Mesenchymal stem cell (in vitro differentiated cells and primary cell): Measurements from ENCODE around the gene TLR3.

ENCODE experiments used
- DNase-seq: peaks from one replicate; pipeline ENCODE4 v3.0.0-alpha.2; 2013
- H2AFZ ChIP-seq: one replicate; pipeline ENCODE4 v1.6.1; 2013; ENCODE audit warnings: low read depth, mild to moderate bottlenecking, control low read depth, inconsistent platforms, low read length, moderate library complexity
- H2AK5ac ChIP-seq: 2 replicates; pipeline ENCODE4 v1.6.1; 2013; ENCODE audit warnings: low read length, moderate library complexity, mild to moderate bottlenecking, inconsistent platforms; ENCODE audit not compliant: severe bottlenecking
- H2BK120ac ChIP-seq: one replicate; pipeline ENCODE4 v1.6.1; 2013; ENCODE audit warnings: low read depth, mild to moderate bottlenecking, inconsistent platforms, low read length, moderate library complexity
- H2BK12ac ChIP-seq, 2 experiments: one replicate each; pipeline ENCODE4 v1.6.1; 2013; ENCODE audit warnings: inconsistent platforms in 2 of 2, low read length in 2 of 2, mild to moderate bottlenecking in 2 of 2, moderate library complexity in 2 of 2, control low read depth in 1 of 2
- H2BK15ac ChIP-seq: one replicate; pipeline ENCODE4 v1.6.1; 2013; ENCODE audit warnings: mild to moderate bottlenecking, low read depth, inconsistent platforms; ENCODE audit not compliant: poor library complexity, severe bottlenecking
- H2BK5ac ChIP-seq: 2 replicates; pipeline ENCODE4 v1.6.1; 2013; ENCODE audit warnings: low read depth, mild to moderate bottlenecking, low read length, control low read depth, inconsistent platforms; ENCODE audit not compliant: poor library complexity, severe bottlenecking
- H3K14ac ChIP-seq, 2 experiments: one replicate each; pipeline ENCODE4 v1.6.1; 2013; ENCODE audit warnings: inconsistent platforms in 2 of 2, low read length in 2 of 2, control low read depth in 1 of 2, mild to moderate bottlenecking in 1 of 2, moderate library complexity in 1 of 2
- H3K18ac ChIP-seq, 2 experiments: one replicate each; pipeline ENCODE4 v1.6.1; 2013; ENCODE audit warnings: inconsistent platforms in 2 of 2, low read length in 2 of 2, control low read depth in 1 of 2, low read depth in 1 of 2, mild to moderate bottlenecking in 1 of 2
- H3K23ac ChIP-seq, 2 experiments: one replicate each; pipeline ENCODE4 v1.6.1; 2013; ENCODE audit warnings: inconsistent platforms in 2 of 2, low read length in 2 of 2, mild to moderate bottlenecking in 2 of 2, moderate library complexity in 2 of 2, control low read depth in 1 of 2
- H3K27ac ChIP-seq: 2 replicates; pipeline ENCODE4 v1.5.1; 2013; ENCODE audit warnings: mild to moderate bottlenecking, moderate library complexity, low read length, control low read depth, inconsistent platforms; ENCODE audit not compliant: poor library complexity, severe bottlenecking
- H3K27me3 ChIP-seq, 2 experiments: 2 replicates each; pipeline versions ENCODE4 v1.6.1 to v1.7.0; 2013; ENCODE audit warnings: low read length in 2 of 2, mild to moderate bottlenecking in 2 of 2, moderate library complexity in 2 of 2, control low read depth in 1 of 2, inconsistent platforms in 1 of 2; ENCODE audit not compliant: control insufficient read depth in 1 of 2, insufficient read depth in 1 of 2
- H3K36me3 ChIP-seq, 2 experiments: 2 replicates each; pipeline versions ENCODE4 v1.6.1 to v1.7.0; 2013; ENCODE audit warnings: low read length in 2 of 2, control low read depth in 1 of 2, inconsistent platforms in 1 of 2, low read depth in 1 of 2, mild to moderate bottlenecking in 1 of 2; ENCODE audit not compliant: insufficient read depth in 2 of 2, control insufficient read depth in 1 of 2
- H3K4ac ChIP-seq, 2 experiments: one replicate each; pipeline ENCODE4 v1.6.1; 2013; ENCODE audit warnings: inconsistent platforms in 2 of 2, low read length in 2 of 2, mild to moderate bottlenecking in 2 of 2, moderate library complexity in 2 of 2, control low read depth in 1 of 2, low read depth in 1 of 2
- H3K4me1 ChIP-seq: 2 replicates; pipeline ENCODE4 v1.6.1; 2013; ENCODE audit warnings: low read depth, low read length, control low read depth; ENCODE audit not compliant: control insufficient read depth, insufficient read depth
- H3K4me2 ChIP-seq: 2 replicates; pipeline ENCODE4 v1.6.1; 2013; ENCODE audit warnings: low read length, mild to moderate bottlenecking, inconsistent platforms; ENCODE audit not compliant: poor library complexity, severe bottlenecking
- H3K4me3 ChIP-seq, 2 experiments: 2 replicates each; pipeline versions ENCODE4 v1.5.1 to v1.7.0; 2013; ENCODE audit warnings: low read length in 2 of 2, mild to moderate bottlenecking in 2 of 2, control low read depth in 1 of 2, low read depth in 1 of 2; ENCODE audit not compliant: insufficient read depth in 1 of 2
- H3K79me1 ChIP-seq: replicated peaks from 2 replicates; pipeline ENCODE4 v1.6.1; 2013; ENCODE audit warnings: mild to moderate bottlenecking, control low read depth, low read length, inconsistent platforms; ENCODE audit not compliant: poor library complexity, severe bottlenecking
- H3K9ac ChIP-seq: 2 replicates; pipeline ENCODE4 v1.7.0; 2013; ENCODE audit warnings: mild to moderate bottlenecking, low read length, moderate library complexity
- H3K9me3 ChIP-seq: 2 replicates; pipeline ENCODE4 v1.7.0; 2013; ENCODE audit warnings: mild to moderate bottlenecking, low read length; ENCODE audit not compliant: control insufficient read depth
- H4K8ac ChIP-seq: one replicate; pipeline ENCODE4 v1.6.1; 2013; ENCODE audit warnings: inconsistent platforms, mild to moderate bottlenecking, low read length, moderate library complexity
- H4K91ac ChIP-seq: one replicate; pipeline ENCODE4 v1.6.1; 2013; ENCODE audit warnings: mild to moderate bottlenecking, low read length, inconsistent platforms
- WGBS: methylation state at CpG from one replicate; pipeline ENCODE4 v1.1.7; 2013; ENCODE audit warnings: mixed read lengths; 5-methylcytosine and 5-hydroxymethylcytosine counted together

Gene TLR3

GRCh38 chr4:186082221-186082620 lies 13.3 kb downstream of the TLR3 start:
- Histone ChIP-seq H3K36me3 (peaks cover 0 to 13% of the 10 kb centered on the region in 2 experiments), H3K14ac (no peak overlapping the region), H3K4me3 (no peak overlapping the region), H2BK15ac (no peak overlapping the region), H3K27me3 (no peaks in the 10 kb centered on the region), H2AK5ac (no peak overlapping the region), H3K9ac (no peak overlapping the region), H2BK5ac (no peak overlapping the region), H2AFZ (no peak overlapping the region), H3K4me2 (no peak overlapping the region), H3K23ac (no peak overlapping the region), H3K27ac (no peak overlapping the region), H2BK120ac (no peak overlapping the region), H4K8ac (no peak overlapping the region), H3K9me3 (no peaks in the 10 kb centered on the region), H2BK12ac (no peak overlapping the region), H3K18ac (no peak overlapping the region), H3K79me1 (no peaks in the 10 kb centered on the region), H3K4ac (no peak overlapping the region), H4K91ac (no peak overlapping the region), H3K4me1 (peaks cover 4% of the 10 kb centered on the region)
- 78% methylated on average over 2 of the region's 4 CpGs for WGBS
- DNase-seq = no peak

GRCh38 chr4:186088523-186088922 lies 19.6 kb downstream of the TLR3 start:
- no peak overlapping the region for H4K8ac ChIP-seq
- no peak overlapping the region for H3K4ac ChIP-seq
- H3K36me3 ChIP-seq = peaks cover 0 to 2% of the 10 kb centered on the region in 2 experiments
- H3K14ac ChIP-seq = no peak overlapping the region
- H3K18ac ChIP-seq = no peak overlapping the region
- no peaks in the 10 kb centered on the region for H3K4me1 ChIP-seq
- H3K27ac ChIP-seq = no peak overlapping the region
- H3K23ac ChIP-seq = no peak overlapping the region
- H2BK120ac ChIP-seq = no peak overlapping the region
- H3K27me3 ChIP-seq = no peaks in the 10 kb centered on the region
- H2BK12ac ChIP-seq = no peak overlapping the region
- no peak overlapping the region for H4K91ac ChIP-seq
- no peaks in the 10 kb centered on the region for H3K79me1 ChIP-seq
- H3K9ac ChIP-seq = no peak overlapping the region
- no peak overlapping the region for H2BK15ac ChIP-seq
- no peak overlapping the region for H3K4me2 ChIP-seq
- H2AFZ ChIP-seq = no peak overlapping the region
- H3K9me3 ChIP-seq = no peaks in the 10 kb centered on the region
- no peak overlapping the region for H2BK5ac ChIP-seq
- no peak for DNase-seq
- H2AK5ac ChIP-seq = no peak overlapping the region
- no peak overlapping the region for H3K4me3 ChIP-seq

- Histone ChIP-seq H3K9me3 (no peaks in the 10 kb centered on the region), H3K27me3 (peaks cover 8 to 11% of the 10 kb centered on the region in 2 experiments), H3K18ac (no peak overlapping the region), H3K4me3 (no peak overlapping the region), H4K91ac (no peak overlapping the region), H2BK15ac (no peak overlapping the region), H4K8ac (no peak overlapping the region), H3K27ac (no peak overlapping the region), H3K14ac (no peak overlapping the region), H2BK12ac (no peak overlapping the region), H2BK120ac (no peak overlapping the region), H3K23ac (no peak overlapping the region), H3K79me1 (no peaks in the 10 kb centered on the region), H2AK5ac (no peak overlapping the region), H3K36me3 (no peaks in the 10 kb centered on the region), H3K4me1 (no peaks in the 10 kb centered on the region), H3K9ac (no peak overlapping the region), H3K4ac (no peak overlapping the region), H2AFZ (no peak overlapping the region), H3K4me2 (no peak overlapping the region), H2BK5ac (no peak overlapping the region)
- no peak for DNase-seq
- 90% methylated on average over 11 of the region's 17 CpGs for WGBS
Observed at GRCh38 chr4:186092296-186092695, 23.3 kb downstream of the TLR3 start.

- WGBS = 82% methylated on average over 13 of the region's 13 CpGs
- Histone ChIP-seq H3K9ac (no peak overlapping the region), H3K4me3 (no peak overlapping the region), H2BK12ac (no peak overlapping the region), H3K79me1 (no peaks in the 10 kb centered on the region), H2AFZ (no peak overlapping the region), H3K18ac (no peak overlapping the region), H3K36me3 (no peaks in the 10 kb centered on the region), H2BK5ac (no peak overlapping the region), H3K4me2 (no peak overlapping the region), H3K27ac (no peak overlapping the region), H4K91ac (no peak overlapping the region), H2BK120ac (no peak overlapping the region), H2BK15ac (no peak overlapping the region), H3K4ac (no peak overlapping the region), H3K14ac (no peak overlapping the region), H2AK5ac (no peak overlapping the region), H3K27me3 (peaks cover 8 to 15% of the 10 kb centered on the region in 2 experiments), H3K23ac (no peak overlapping the region), H4K8ac (no peak overlapping the region), H3K4me1 (no peaks in the 10 kb centered on the region), H3K9me3 (no peaks in the 10 kb centered on the region)
- DNase-seq = no peak
Observed at GRCh38 chr4:186095406-186095805, 26.4 kb downstream of the TLR3 start.
